ENCODE measurements around the gene MACF1. TPM values are rescaled to one million over a fixed set of nuclear protein-coding genes. Genes with fewer than 3 reads are reported as not detected.

Gene MACF1
- total and polyA plus RNA-seq, 8 donors: 16.8 to 662 (median 236) TPM

DNA sequence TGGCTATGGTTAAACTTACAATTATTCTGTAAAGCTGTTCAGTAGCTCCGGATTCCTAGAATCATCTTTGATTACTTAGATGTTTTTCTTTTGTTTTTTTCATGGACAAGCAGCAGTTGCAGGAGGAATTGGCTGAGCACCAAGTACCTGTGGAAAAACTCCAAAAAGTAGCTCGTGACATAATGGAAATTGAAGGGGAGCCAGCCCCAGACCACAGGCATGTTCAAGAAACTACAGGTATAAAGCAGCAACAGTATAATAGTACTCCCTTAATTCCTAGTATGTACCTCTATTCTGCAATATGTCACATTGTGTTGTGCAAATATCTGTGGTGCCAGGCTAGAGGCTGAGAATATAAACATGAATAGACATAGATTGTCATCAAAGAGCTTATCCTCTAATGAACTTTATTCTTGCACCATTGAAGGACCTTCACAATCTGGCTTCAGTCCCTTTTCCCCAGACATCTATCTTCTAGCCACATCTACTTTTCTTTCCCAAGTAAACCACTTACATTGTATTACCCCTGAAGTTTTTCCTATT, 154.6 kb downstream of the MACF1 start:
- Histone ChIP-seq H3K27me3 (no peaks in the 10 kb centered on the region), H3K36me3 (peaks cover 53 to 100% (median 98%) of the 10 kb centered on the region in 4 donors), H3K9me3 (no peaks in the 10 kb centered on the region), H3K4me1 (peaks cover 0 to 15% (median 5%) of the 10 kb centered on the region in 4 donors), H3K27ac (peak overlapping the region in 1 of 5 donors; percentile 47), H3K4me3 (no peak overlapping the region)
- intact Hi-C loops (cut with DNase I; ENCODE audit: low total_unique reads): no loop called here
- TF ChIP-seq, protein P1, sequence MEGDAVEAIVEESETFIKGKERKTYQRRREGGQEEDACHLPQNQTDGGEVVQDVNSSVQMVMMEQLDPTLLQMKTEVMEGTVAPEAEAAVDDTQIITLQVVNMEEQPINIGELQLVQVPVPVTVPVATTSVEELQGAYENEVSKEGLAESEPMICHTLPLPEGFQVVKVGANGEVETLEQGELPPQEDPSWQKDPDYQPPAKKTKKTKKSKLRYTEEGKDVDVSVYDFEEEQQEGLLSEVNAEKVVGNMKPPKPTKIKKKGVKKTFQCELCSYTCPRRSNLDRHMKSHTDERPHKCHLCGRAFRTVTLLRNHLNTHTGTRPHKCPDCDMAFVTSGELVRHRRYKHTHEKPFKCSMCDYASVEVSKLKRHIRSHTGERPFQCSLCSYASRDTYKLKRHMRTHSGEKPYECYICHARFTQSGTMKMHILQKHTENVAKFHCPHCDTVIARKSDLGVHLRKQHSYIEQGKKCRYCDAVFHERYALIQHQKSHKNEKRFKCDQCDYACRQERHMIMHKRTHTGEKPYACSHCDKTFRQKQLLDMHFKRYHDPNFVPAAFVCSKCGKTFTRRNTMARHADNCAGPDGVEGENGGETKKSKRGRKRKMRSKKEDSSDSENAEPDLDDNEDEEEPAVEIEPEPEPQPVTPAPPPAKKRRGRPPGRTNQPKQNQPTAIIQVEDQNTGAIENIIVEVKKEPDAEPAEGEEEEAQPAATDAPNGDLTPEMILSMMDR (IDR thresholded peaks at IDR 0.05): no peak
- TF ChIP-seq POLR2A (IDR thresholded peaks at IDR 0.05) (no peak), EP300 (IDR thresholded peaks at IDR 0.05) (no peak), POLR2AphosphoS5 (IDR thresholded peaks at IDR 0.05) (no peak)
- peak in 1 of 2 donors; percentile 28 for DNase-seq
- WGBS, 5 donors: 22 to 53% (median 35%) methylated on average over 2 of the region's 2 CpGs

DNA sequence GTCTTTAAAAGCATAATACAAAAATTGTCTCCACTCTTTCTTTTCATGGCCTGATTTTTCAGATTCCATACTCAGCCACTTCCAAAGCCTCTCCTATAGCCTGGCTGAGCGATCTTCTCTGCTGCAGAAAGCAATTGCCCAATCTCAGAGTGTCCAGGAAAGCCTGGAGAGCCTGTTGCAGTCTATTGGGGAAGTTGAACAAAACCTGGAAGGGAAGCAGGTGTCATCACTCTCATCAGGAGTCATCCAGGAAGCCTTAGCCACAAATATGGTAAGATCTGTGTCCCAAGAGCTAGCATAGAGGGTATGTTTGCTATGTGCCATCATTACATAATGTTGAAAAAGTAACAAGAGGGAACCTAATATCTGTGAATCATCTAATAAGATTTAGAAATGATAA, 156.2 kb downstream of the MACF1 start:
- TF ChIP-seq, protein P1 (IDR thresholded peaks at IDR 0.05): no peak
- TF ChIP-seq POLR2AphosphoS5 (IDR thresholded peaks at IDR 0.05) (no peak), POLR2A (IDR thresholded peaks at IDR 0.05) (no peak), EP300 (IDR thresholded peaks at IDR 0.05) (no peak)
- Histone ChIP-seq H3K9me3 (no peaks in the 10 kb centered on the region), H3K27ac (no peak overlapping the region), H3K4me1 (peaks cover 0 to 15% (median 5%) of the 10 kb centered on the region in 4 donors), H3K4me3 (no peak overlapping the region), H3K36me3 (peaks cover 51 to 100% (median 92%) of the 10 kb centered on the region in 4 donors), H3K27me3 (no peaks in the 10 kb centered on the region)
- DNase-seq: no peak
- WGBS, 5 donors: 90 to 96% (median 94%) methylated on average over 1 of the region's 1 CpG
- intact Hi-C loops (cut with DNase I; ENCODE audit: low total_unique reads): no loop called here

DNA sequence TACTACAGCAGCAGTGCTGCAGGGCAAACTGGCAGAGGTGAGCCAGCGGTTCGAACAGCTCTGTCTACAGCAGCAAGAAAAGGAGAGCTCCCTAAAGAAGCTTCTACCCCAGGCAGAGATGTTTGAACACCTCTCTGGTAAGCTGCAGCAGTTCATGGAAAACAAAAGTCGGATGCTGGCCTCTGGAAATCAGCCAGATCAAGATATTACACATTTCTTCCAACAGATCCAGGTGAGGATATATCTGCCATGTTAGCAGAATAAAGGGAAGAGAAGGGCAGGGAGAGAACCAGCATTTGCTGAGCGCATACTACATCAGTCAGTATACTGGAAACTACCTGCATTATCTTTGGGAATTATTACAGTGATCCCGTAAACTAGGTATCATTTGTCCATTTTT, 157.0 kb downstream of the MACF1 start:
- peaks cover 0 to 15% (median 5%) of the 10 kb centered on the region in 4 donors for H3K4me1 ChIP-seq
- no peak for DNase-seq
- H3K4me3 ChIP-seq: no peak overlapping the region
- TF ChIP-seq, protein P1 (IDR thresholded peaks at IDR 0.05): no peak
- no peak for TF ChIP-seq POLR2AphosphoS5 (IDR thresholded peaks at IDR 0.05)
- no peak for TF ChIP-seq POLR2A (IDR thresholded peaks at IDR 0.05)
- no peak for TF ChIP-seq EP300 (IDR thresholded peaks at IDR 0.05)
- 80 to 83% (median 82%) methylated on average over 5 of the region's 5 CpGs for WGBS, 5 donors
- H3K9me3 ChIP-seq: no peaks in the 10 kb centered on the region
- intact Hi-C loops (cut with DNase I; ENCODE audit: low total_unique reads): no loop called here
- peak overlapping the region in 1 of 5 donors; percentile 11 for H3K27ac ChIP-seq
- H3K36me3 ChIP-seq: peaks cover 48 to 100% (median 92%) of the 10 kb centered on the region in 4 donors
- H3K27me3 ChIP-seq: no peaks in the 10 kb centered on the region

DNA sequence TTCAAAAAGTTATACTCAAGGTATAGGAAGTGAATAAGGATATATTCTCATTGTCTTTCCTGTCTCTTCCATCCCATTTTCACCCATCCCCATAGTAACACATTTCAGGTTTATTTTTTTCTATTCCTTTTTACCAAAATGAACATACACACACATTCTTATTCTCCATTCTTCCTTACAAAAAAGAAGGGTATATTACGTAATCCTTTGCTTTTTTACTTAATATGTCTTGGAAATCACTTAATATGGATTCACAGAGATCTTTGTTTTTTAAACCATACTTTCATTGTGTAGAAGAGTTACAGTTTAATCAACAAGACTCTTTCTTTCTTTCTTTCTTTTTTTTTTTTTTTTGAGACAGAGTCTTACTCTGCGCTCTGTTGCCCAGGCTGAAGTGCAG, 158.8 kb downstream of the MACF1 start:
- Histone ChIP-seq H3K9me3 (no peaks in the 10 kb centered on the region), H3K4me1 (peaks cover 0 to 12% (median 5%) of the 10 kb centered on the region in 4 donors), H3K27ac (no peak overlapping the region), H3K27me3 (no peaks in the 10 kb centered on the region), H3K4me3 (no peak overlapping the region), H3K36me3 (peaks cover 42 to 100% (median 92%) of the 10 kb centered on the region in 4 donors)
- WGBS, 5 donors: 94 to 100% (median 97%) methylated on average over 2 of the region's 2 CpGs
- no peak for DNase-seq
- TF ChIP-seq POLR2A (IDR thresholded peaks at IDR 0.05) (no peak), POLR2AphosphoS5 (IDR thresholded peaks at IDR 0.05) (no peak), EP300 (IDR thresholded peaks at IDR 0.05) (no peak)
- TF ChIP-seq, protein P1 (IDR thresholded peaks at IDR 0.05): no peak
- intact Hi-C loops (cut with DNase I; ENCODE audit: low total_unique reads): no loop called here
